SK-N-SH (cell line): ENCODE data around the gene NPAS3. TPM values are rescaled to one million over a fixed set of nuclear protein-coding genes. Genes with fewer than 3 reads are reported as not detected.

Experiments
- CTCF ChIA-PET: fragments of 300-600, 350-600 bp; formaldehyde crosslinking; extraction: SDS; loops from one replicate; lab custom pipeline; 2021; lab: Yijun Ruan, JAX
- POLR2A ChIA-PET: fragments of 350-600 bp; sonication (Branson Sonifier 250); formaldehyde crosslinking; extraction: SDS; loops from one replicate; lab custom pipeline; 2020; ENCODE audit warnings: antibody characterized with exemption, inconsistent platforms; lab: Yijun Ruan, JAX
- DNase-seq: peaks from one replicate; pipeline ENCODE4 v3.0.0; 2012
- H2AFZ ChIP-seq: fragments of 200-600 bp; sonication (generic); 2 replicates; pipeline ENCODE4 v1.8.1; 2016; ENCODE audit warnings: antibody characterized with exemption, mild to moderate bottlenecking, low read depth
- H3F3A ChIP-seq: fragments of 200-600 bp; sonication (generic); replicated peaks from 2 replicates; pipeline ENCODE3; 2016; ENCODE audit warnings: antibody characterized with exemption, mild to moderate bottlenecking; ENCODE audit not compliant: insufficient read depth
- H3K27ac ChIP-seq, 2 experiments: fragments of 200-500 bp in 1 of 2; fragments of 200-600 bp in 1 of 2; sonication (Bioruptor generic) in 1 of 2; sonication (generic), shearing (Covaris generic) in 1 of 2; 2 replicates each; pipeline versions ENCODE4 v1.5.1 to v1.6.1; 2014 to 2016; ENCODE audit warnings: low read depth in 2 of 2, inconsistent platforms in 1 of 2, low read length in 1 of 2, mild to moderate bottlenecking in 1 of 2, mixed read lengths in 1 of 2
- H3K27me3 ChIP-seq: fragments of 200-600 bp; sonication (generic), shearing (Covaris generic); 2 replicates; pipeline ENCODE4 v1.6.1; 2016; ENCODE audit warnings: mixed run types; ENCODE audit not compliant: insufficient read depth
- H3K36me3 ChIP-seq, 2 experiments: fragments of 200-500 bp in 1 of 2; fragments of 200-600 bp in 1 of 2; sonication (Bioruptor generic) in 1 of 2; sonication (generic) in 1 of 2; replicated peaks in 1 of 2; 2 replicates each; pipeline versions ENCODE3 to v1.5.1; 2014 to 2016; ENCODE audit warnings: low read length in 1 of 2, mild to moderate bottlenecking in 1 of 2; ENCODE audit not compliant: insufficient read depth in 2 of 2, control insufficient read depth in 1 of 2
- H3K4me1 ChIP-seq, 2 experiments: fragments of 200-500 bp in 1 of 2; fragments of 200-600 bp in 1 of 2; sonication (Bioruptor generic) in 1 of 2; sonication (generic), shearing (Covaris generic) in 1 of 2; 2 replicates each; pipeline versions ENCODE4 v1.5.1 to v1.6.1; 2014 to 2016; ENCODE audit warnings: low read depth in 1 of 2, low read length in 1 of 2, mixed run types in 1 of 2; ENCODE audit not compliant: insufficient read depth in 2 of 2, control insufficient read depth in 1 of 2
- H3K4me2 ChIP-seq: fragments of 200-600 bp; sonication (generic), shearing (Covaris generic); 2 replicates; pipeline ENCODE4 v1.6.1; 2017; ENCODE audit warnings: mixed run types
- H3K4me3 ChIP-seq, 2 experiments: fragments of 200-500 bp in 1 of 2; fragments of 200-600 bp in 1 of 2; sonication (Bioruptor generic) in 1 of 2; sonication (generic), shearing (Covaris generic) in 1 of 2; 2 replicates each; pipeline versions ENCODE4 v1.5.1 to v1.8.1; 2014 to 2016; ENCODE audit warnings: low read depth in 2 of 2, inconsistent platforms in 1 of 2, low read length in 1 of 2, mild to moderate bottlenecking in 1 of 2, mixed read lengths in 1 of 2, moderate library complexity in 1 of 2
- H3K79me2 ChIP-seq: fragments of 200-600 bp; sonication (generic); 2 replicates; pipeline ENCODE4 v1.8.1; 2017; ENCODE audit warnings: mild to moderate bottlenecking; ENCODE audit not compliant: insufficient read depth
- H3K9ac ChIP-seq: fragments of 200-600 bp; sonication (generic); 2 replicates; pipeline ENCODE4 v1.6.1; 2017; ENCODE audit warnings: mixed run types
- H3K9me2 ChIP-seq: fragments of 200-600 bp; sonication (generic); 2 replicates; pipeline ENCODE4 v1.6.1; 2017; ENCODE audit warnings: mixed run types
- H3K9me3 ChIP-seq: fragments of 200-600 bp; sonication (generic); 2 replicates; pipeline ENCODE4 v1.6.1; 2017; ENCODE audit warnings: mixed run types, mild to moderate bottlenecking, moderate library complexity
- H4K20me1 ChIP-seq: fragments of 200-600 bp; sonication (generic); 2 replicates; pipeline ENCODE4 v1.6.1; 2017; ENCODE audit warnings: mild to moderate bottlenecking, mixed run types; ENCODE audit not compliant: insufficient read depth
- CHD2 ChIP-seq: fragments of 150-350 bp; IDR thresholded peaks from 2 replicates; pipeline ENCODE4 v1.6.1; 2018; ENCODE audit warnings: low read length; ENCODE audit not compliant: partially characterized antibody
- EP300 ChIP-seq, 2 experiments: IDR thresholded peaks; 2 replicates each; pipeline versions ENCODE4 v1.4.0 to v1.6.1; 2012; ENCODE audit warnings: borderline replicate concordance in 1 of 2, low read depth in 1 of 2, low read length in 1 of 2
- FOXM1 ChIP-seq: IDR thresholded peaks from 2 replicates; pipeline ENCODE4 v1.4.0; 2012; ENCODE audit warnings: low read depth, mild to moderate bottlenecking
- GABPA ChIP-seq: IDR thresholded peaks from 2 replicates; pipeline ENCODE4 v1.4.0; 2012; ENCODE audit warnings: low read depth, mild to moderate bottlenecking
- GATA2 ChIP-seq: sonication (generic); formaldehyde crosslinking; IDR thresholded peaks from 2 replicates; pipeline ENCODE4 v1.5.0; 2020; ENCODE audit warnings: mild to moderate bottlenecking, missing genetic modification reagents
- JUND ChIP-seq: IDR thresholded peaks from 2 replicates; pipeline ENCODE4 v1.4.0; 2012
- NRF1 ChIP-seq: IDR thresholded peaks from 2 replicates; pipeline ENCODE4 v1.6.1; 2012; ENCODE audit warnings: low read depth, mild to moderate bottlenecking, low read length
- RAD21 ChIP-seq: IDR thresholded peaks from 2 replicates; pipeline ENCODE4 v1.6.1; 2012; ENCODE audit warnings: mild to moderate bottlenecking, low read length
- RXRA ChIP-seq: IDR thresholded peaks from 2 replicates; pipeline ENCODE4 v1.4.0; 2012; ENCODE audit warnings: low read depth, mild to moderate bottlenecking, borderline replicate concordance
- SIN3A ChIP-seq: IDR thresholded peaks from 2 replicates; pipeline ENCODE4 v1.6.1; 2012; ENCODE audit warnings: low read depth, mild to moderate bottlenecking, low read length, moderate library complexity, borderline replicate concordance
- USF2 ChIP-seq: fragments of 150-350 bp; IDR thresholded peaks from 2 replicates; pipeline ENCODE4 v1.6.1; 2017; ENCODE audit warnings: antibody characterized with exemption, low read length, low read depth, borderline replicate concordance
- WGBS: methylation state at CpG from one replicate; pipeline ENCODE4 v1.1.6; 2017; ENCODE audit warnings: low lambda C conversion rate; 5-methylcytosine and 5-hydroxymethylcytosine counted together
- polyA plus RNA-seq, 3 experiments: library from polyadenylated mRNA; depleted of rRNA; stranded (reverse); fragments of >200 nt; gene quantifications; 2 replicates each; pipeline ENCODE4 v1.2.3, GENCODE V29; 2012
- TF ChIP-seq, protein P1 (sequence below): IDR thresholded peaks from 2 replicates; pipeline ENCODE4 v1.6.1; 2012; ENCODE audit warnings: mild to moderate bottlenecking, low read depth, low read length, moderate library complexity
- TF ChIP-seq, protein P2 (sequence below): IDR thresholded peaks from 2 replicates; pipeline ENCODE4 v1.4.0; 2012; ENCODE audit warnings: low read depth, borderline replicate concordance

NPAS3 gene
- polyA plus RNA-seq, 1 of the 3 experiments (the other 2 are of a cell fraction) = 4.3 TPM

DNA sequence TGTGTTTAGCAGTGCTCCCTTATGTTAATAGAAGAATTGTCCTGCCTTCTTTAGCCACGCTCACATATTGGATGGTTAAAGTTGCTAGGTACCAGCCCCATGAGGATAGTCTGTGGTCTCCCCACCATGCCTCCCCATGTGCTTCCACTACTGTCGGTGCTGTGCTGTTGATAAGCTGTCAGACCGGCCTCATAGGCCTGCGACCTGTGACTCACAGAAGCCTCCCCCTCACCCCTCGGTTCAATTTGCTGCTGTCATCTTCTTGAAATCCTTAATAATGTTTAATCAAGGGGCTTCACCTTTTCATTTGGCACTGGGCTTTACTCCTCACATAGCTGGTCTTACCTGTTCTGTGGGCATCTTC, 227.2 kb downstream of the NPAS3 start:
- no peak overlapping the region for H2AFZ ChIP-seq
- no peaks in the 10 kb centered on the region for H3K9me2 ChIP-seq
- no peaks in the 10 kb centered on the region for H3F3A ChIP-seq
- H3K36me3 ChIP-seq = no peaks in the 10 kb centered on the region
- TF ChIP-seq RAD21 (no peak), GATA2 (CRISPR knock-in tag) (no peak), NRF1 (no peak), USF2 (no peak), RXRA (no peak)
- TF ChIP-seq, all 33 proteins: peak for 0
- H3K27me3 ChIP-seq = no peaks in the 10 kb centered on the region
- no peak overlapping the region for H3K4me3 ChIP-seq
- ChIA-PET POLR2A (no interaction called here), CTCF (no interaction called here)
- H3K9me3 ChIP-seq = no peaks in the 10 kb centered on the region
- H3K4me1 ChIP-seq = peaks cover 0 to 11% of the 10 kb centered on the region in 2 experiments; a peak in 1 of 4 replicates
- 85% methylated on average over 5 of the region's 5 CpGs for WGBS
- no peaks in the 10 kb centered on the region for H4K20me1 ChIP-seq
- no peaks in the 10 kb centered on the region for H3K79me2 ChIP-seq
- H3K27ac ChIP-seq = no peak overlapping the region
- no peak for DNase-seq
- H3K4me2 ChIP-seq = no peak overlapping the region
- H3K9ac ChIP-seq = no peak overlapping the region

- H3K4me3 ChIP-seq = no peak overlapping the region
- H3F3A ChIP-seq = no peaks in the 10 kb centered on the region
- no peak overlapping the region for H3K9ac ChIP-seq
- H3K4me2 ChIP-seq = no peak overlapping the region
- DNase-seq = no peak
- H3K4me1 ChIP-seq = no peaks in the 10 kb centered on the region
- no peaks in the 10 kb centered on the region for H3K79me2 ChIP-seq
- CTCF ChIA-PET = no interaction called here
- POLR2A ChIA-PET = no interaction called here
- H2AFZ ChIP-seq = no peak overlapping the region
- H3K36me3 ChIP-seq = no peaks in the 10 kb centered on the region
- H3K9me2 ChIP-seq = no peaks in the 10 kb centered on the region
- H4K20me1 ChIP-seq = no peaks in the 10 kb centered on the region
- no peak overlapping the region for H3K27ac ChIP-seq
- H3K9me3 ChIP-seq = no peaks in the 10 kb centered on the region
- no peak for TF ChIP-seq FOXM1
- TF ChIP-seq GABPA = no peak
- TF ChIP-seq, protein P1, sequence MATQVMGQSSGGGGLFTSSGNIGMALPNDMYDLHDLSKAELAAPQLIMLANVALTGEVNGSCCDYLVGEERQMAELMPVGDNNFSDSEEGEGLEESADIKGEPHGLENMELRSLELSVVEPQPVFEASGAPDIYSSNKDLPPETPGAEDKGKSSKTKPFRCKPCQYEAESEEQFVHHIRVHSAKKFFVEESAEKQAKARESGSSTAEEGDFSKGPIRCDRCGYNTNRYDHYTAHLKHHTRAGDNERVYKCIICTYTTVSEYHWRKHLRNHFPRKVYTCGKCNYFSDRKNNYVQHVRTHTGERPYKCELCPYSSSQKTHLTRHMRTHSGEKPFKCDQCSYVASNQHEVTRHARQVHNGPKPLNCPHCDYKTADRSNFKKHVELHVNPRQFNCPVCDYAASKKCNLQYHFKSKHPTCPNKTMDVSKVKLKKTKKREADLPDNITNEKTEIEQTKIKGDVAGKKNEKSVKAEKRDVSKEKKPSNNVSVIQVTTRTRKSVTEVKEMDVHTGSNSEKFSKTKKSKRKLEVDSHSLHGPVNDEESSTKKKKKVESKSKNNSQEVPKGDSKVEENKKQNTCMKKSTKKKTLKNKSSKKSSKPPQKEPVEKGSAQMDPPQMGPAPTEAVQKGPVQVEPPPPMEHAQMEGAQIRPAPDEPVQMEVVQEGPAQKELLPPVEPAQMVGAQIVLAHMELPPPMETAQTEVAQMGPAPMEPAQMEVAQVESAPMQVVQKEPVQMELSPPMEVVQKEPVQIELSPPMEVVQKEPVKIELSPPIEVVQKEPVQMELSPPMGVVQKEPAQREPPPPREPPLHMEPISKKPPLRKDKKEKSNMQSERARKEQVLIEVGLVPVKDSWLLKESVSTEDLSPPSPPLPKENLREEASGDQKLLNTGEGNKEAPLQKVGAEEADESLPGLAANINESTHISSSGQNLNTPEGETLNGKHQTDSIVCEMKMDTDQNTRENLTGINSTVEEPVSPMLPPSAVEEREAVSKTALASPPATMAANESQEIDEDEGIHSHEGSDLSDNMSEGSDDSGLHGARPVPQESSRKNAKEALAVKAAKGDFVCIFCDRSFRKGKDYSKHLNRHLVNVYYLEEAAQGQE = no peak
- TF ChIP-seq CHD2 = no peak
- no peak for TF ChIP-seq EP300 (IDR thresholded peaks at IDR 0.05; ENCODE audit: borderline replicate concordance in 1 of 2, low read depth in 1 of 2, low read length in 1 of 2)
- TF ChIP-seq JUND = no peak
- TF ChIP-seq SIN3A = no peak
- TF ChIP-seq, protein P2, sequence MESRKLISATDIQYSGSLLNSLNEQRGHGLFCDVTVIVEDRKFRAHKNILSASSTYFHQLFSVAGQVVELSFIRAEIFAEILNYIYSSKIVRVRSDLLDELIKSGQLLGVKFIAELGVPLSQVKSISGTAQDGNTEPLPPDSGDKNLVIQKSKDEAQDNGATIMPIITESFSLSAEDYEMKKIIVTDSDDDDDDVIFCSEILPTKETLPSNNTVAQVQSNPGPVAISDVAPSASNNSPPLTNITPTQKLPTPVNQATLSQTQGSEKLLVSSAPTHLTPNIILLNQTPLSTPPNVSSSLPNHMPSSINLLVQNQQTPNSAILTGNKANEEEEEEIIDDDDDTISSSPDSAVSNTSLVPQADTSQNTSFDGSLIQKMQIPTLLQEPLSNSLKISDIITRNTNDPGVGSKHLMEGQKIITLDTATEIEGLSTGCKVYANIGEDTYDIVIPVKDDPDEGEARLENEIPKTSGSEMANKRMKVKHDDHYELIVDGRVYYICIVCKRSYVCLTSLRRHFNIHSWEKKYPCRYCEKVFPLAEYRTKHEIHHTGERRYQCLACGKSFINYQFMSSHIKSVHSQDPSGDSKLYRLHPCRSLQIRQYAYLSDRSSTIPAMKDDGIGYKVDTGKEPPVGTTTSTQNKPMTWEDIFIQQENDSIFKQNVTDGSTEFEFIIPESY = no peak
- no peaks in the 10 kb centered on the region for H3K27me3 ChIP-seq
Observed at GRCh38 chr14:33175951-33176350, 237.3 kb downstream of the NPAS3 start.
